HepG2 (cell line): ENCODE results near the gene BCL2L13. TPM values are rescaled to one million over a fixed set of nuclear protein-coding genes. Genes with fewer than 3 reads are reported as not detected.

Experiments
- ATF7 ChIP-seq, 2 experiments: fragments of 450-650 bp in 1 of 2; sonication (generic) in 1 of 2; formaldehyde crosslinking in 1 of 2; IDR thresholded peaks; 2 replicates each; pipeline versions ENCODE4 v1.4.0 to v1.6.1; 2016 to 2020; ENCODE audit warnings: antibody characterized with exemption in 1 of 2, mild to moderate bottlenecking in 1 of 2, missing genetic modification reagents in 1 of 2
- CHD4 ChIP-seq: fragments of 200-600 bp; sonication (generic); IDR thresholded peaks from 2 replicates; pipeline ENCODE4 v1.7.0; 2017; ENCODE audit warnings: mild to moderate bottlenecking, low read length, borderline replicate concordance
- FOXO4 ChIP-seq: sonication (generic); formaldehyde crosslinking; conservative IDR thresholded peaks from 2 replicates; pipeline ENCODE4 v1.8.1; 2023; ENCODE audit warnings: missing genetic modification reagents
- FOXP1 ChIP-seq, 2 experiments: fragments of 450-650 bp in 1 of 2; IDR thresholded peaks; 2 replicates each; pipeline ENCODE4 v1.6.1; 2017 to 2018; ENCODE audit warnings: antibody characterized with exemption in 1 of 2
- HINFP ChIP-seq: sonication (generic); formaldehyde crosslinking; IDR thresholded peaks from 2 replicates; pipeline ENCODE4 v1.4.0; 2020; ENCODE audit warnings: low read depth, mild to moderate bottlenecking, missing genetic modification reagents
- ISX ChIP-seq: sonication (generic); formaldehyde crosslinking; conservative IDR thresholded peaks from 2 replicates; pipeline ENCODE4 v1.5.0; 2020; ENCODE audit warnings: missing genetic modification reagents
- KDM4B ChIP-seq: sonication (generic); formaldehyde crosslinking; IDR thresholded peaks from 2 replicates; pipeline ENCODE4 v1.4.0; 2020; ENCODE audit warnings: missing genetic modification reagents
- NFYC ChIP-seq: IDR thresholded peaks from 2 replicates; pipeline ENCODE4 v1.6.1; 2016; ENCODE audit warnings: missing genetic modification reagents, missing compliant biosample characterization
- POLR2A ChIP-seq, 2 experiments: IDR thresholded peaks; 2 replicates each; pipeline ENCODE4 v1.6.1; 2011; ENCODE audit warnings: low read depth in 2 of 2, low read length in 2 of 2, mild to moderate bottlenecking in 1 of 2, moderate library complexity in 1 of 2; ENCODE audit not compliant: insufficient read depth in 1 of 2
- SAFB2 ChIP-seq: sonication (generic); formaldehyde crosslinking; IDR thresholded peaks from 2 replicates; pipeline ENCODE4 v1.5.1; 2020; ENCODE audit warnings: missing genetic modification reagents, low read depth, mild to moderate bottlenecking, borderline replicate concordance
- SCMH1 ChIP-seq: sonication (generic); formaldehyde crosslinking; IDR thresholded peaks from 2 replicates; pipeline ENCODE4 v1.9.0; 2021; ENCODE audit warnings: missing genetic modification reagents, mild to moderate bottlenecking, borderline replicate concordance
- SIN3A ChIP-seq: IDR thresholded peaks from 2 replicates; pipeline ENCODE4 v1.6.1; 2011; ENCODE audit warnings: low read depth, mild to moderate bottlenecking, control low read depth, low read length, borderline replicate concordance
- TBL1XR1 ChIP-seq: fragments of 150-350 bp; IDR thresholded peaks from 2 replicates; pipeline ENCODE4 v1.6.1; 2014; ENCODE audit warnings: borderline replicate concordance, low read length; ENCODE audit not compliant: partially characterized antibody
- TBP ChIP-seq: sonication (generic); formaldehyde crosslinking; IDR thresholded peaks from 2 replicates; pipeline ENCODE4 v1.5.0; 2020; ENCODE audit warnings: missing genetic modification reagents
- THYN1 ChIP-seq: sonication (generic); formaldehyde crosslinking; IDR thresholded peaks from 2 replicates; pipeline ENCODE4 v1.8.1; 2023; ENCODE audit warnings: low read depth, mild to moderate bottlenecking, moderate library complexity, missing genetic modification reagents, borderline replicate concordance
- TMF1 ChIP-seq: sonication (generic); formaldehyde crosslinking; IDR thresholded peaks from 2 replicates; pipeline ENCODE4 v1.8.1; 2022; ENCODE audit warnings: low read depth, missing genetic modification reagents
- TSC22D2 ChIP-seq: sonication (generic); formaldehyde crosslinking; IDR thresholded peaks from 2 replicates; pipeline ENCODE4 v1.5.1; 2020; ENCODE audit warnings: missing genetic modification reagents, mild to moderate bottlenecking, borderline replicate concordance
- ZBTB21 ChIP-seq: sonication (generic); formaldehyde crosslinking; IDR thresholded peaks from 2 replicates; pipeline ENCODE4 v1.4.0; 2020; ENCODE audit warnings: missing genetic modification reagents
- ZBTB7A ChIP-seq: sonication (generic); formaldehyde crosslinking; IDR thresholded peaks from 2 replicates; pipeline ENCODE4 v1.8.0; 2022; ENCODE audit warnings: mild to moderate bottlenecking, missing genetic modification reagents
- ZNF10 ChIP-seq: sonication (generic); formaldehyde crosslinking; IDR thresholded peaks from 2 replicates; pipeline ENCODE4 v1.4.0; 2020; ENCODE audit warnings: mild to moderate bottlenecking, low read depth, missing genetic modification reagents, borderline replicate concordance
- ZNF33A ChIP-seq: sonication (generic); formaldehyde crosslinking; IDR thresholded peaks from 2 replicates; pipeline ENCODE4 v1.5.1; 2020; ENCODE audit warnings: missing genetic modification reagents, mild to moderate bottlenecking, moderate library complexity, borderline replicate concordance
- ZNF460 ChIP-seq: sonication (generic); formaldehyde crosslinking; IDR thresholded peaks from 2 replicates; pipeline ENCODE4 v1.5.1; 2020; ENCODE audit warnings: missing genetic modification reagents, mild to moderate bottlenecking, borderline replicate concordance
- ZNF501 ChIP-seq: sonication (generic); formaldehyde crosslinking; IDR thresholded peaks from 2 replicates; pipeline ENCODE4 v1.5.1; 2020; ENCODE audit warnings: mild to moderate bottlenecking, moderate library complexity, missing genetic modification reagents
- ZNF550 ChIP-seq: sonication (generic); formaldehyde crosslinking; IDR thresholded peaks from 2 replicates; pipeline ENCODE4 v1.4.0; 2020; ENCODE audit warnings: mild to moderate bottlenecking, missing genetic modification reagents, borderline replicate concordance
- ZNF580 ChIP-seq: IDR thresholded peaks from 2 replicates; pipeline ENCODE4 v1.6.1; 2016; ENCODE audit warnings: low read depth, borderline replicate concordance
- ZNF710 ChIP-seq: sonication (generic); formaldehyde crosslinking; IDR thresholded peaks from 2 replicates; pipeline ENCODE4 v1.5.0; 2020; ENCODE audit warnings: mild to moderate bottlenecking, missing genetic modification reagents, borderline replicate concordance
- ZNF792 ChIP-seq: IDR thresholded peaks from 2 replicates; pipeline ENCODE4 v1.6.1; 2016
- polyA plus RNA-seq, 8 experiments: library from polyadenylated mRNA; depleted of rRNA in 3 of 8; stranded (reverse) in 7 of 8; unstranded in 1 of 8; fragments of >200 nt; fragmentation: Illumina TruSeq in 4 of 8; extraction: Trizol in 4 of 8; gene quantifications; 2 replicates each; pipeline versions ENCODE4 v1.2.1 to v1.2.3, GENCODE V29; 2011 to 2016; ENCODE audit warnings: low read depth in 4 of 8, missing spikeins in 1 of 8, mixed read lengths in 1 of 8; ENCODE audit not compliant: insufficient read depth in 1 of 8
- total RNA-seq, 5 experiments: library from RNA; depleted of rRNA; stranded (reverse); fragments of >200 nt; fragmentation: Illumina TruSeq; extraction: Trizol; gene quantifications; 2 replicates each; pipeline ENCODE4 v1.2.3, GENCODE V29; 2016; ENCODE audit warnings: low read depth in 1 of 5

The BCL2L13 gene
- total and polyA plus RNA-seq, 2 of the 13 experiments (the other 11 are each of a cell fraction or from before 2014, with no cell fraction given): 13.5 to 14.6 TPM

GRCh38 chr22:17639247-17639741 is 737 bp downstream of the BCL2L13 start (continued):
- 0 out of 2 replicates have a peak, but pooled peaks have one; percentile 9 for TF ChIP-seq FOXP1 (IDR thresholded peaks at IDR 0.05)
- no peak for TF ChIP-seq FOXP1 (CRISPR knock-in tag; IDR thresholded peaks at IDR 0.05)
- no peak for TF ChIP-seq ZNF10 (CRISPR knock-in tag)
- no peak for TF ChIP-seq SAFB2 (CRISPR knock-in tag)
- TF ChIP-seq POLR2A (IDR thresholded peaks at IDR 0.05; ENCODE audit: insufficient read depth in 1 of 2, low read depth in 2 of 2, low read length in 2 of 2): peak; percentile 63 to 88
- no peak for TF ChIP-seq ZNF792 (CRISPR knock-in tag)
- TF ChIP-seq TSC22D2 (CRISPR knock-in tag): 0 out of 2 replicates have a peak, but pooled peaks have one; percentile 13
- no peak for TF ChIP-seq FOXO4 (CRISPR knock-in tag)
- TF ChIP-seq ZNF710: no peak
- no peak for TF ChIP-seq ZNF580 (CRISPR knock-in tag)
- no peak for TF ChIP-seq KDM4B (CRISPR knock-in tag)
- no peak for TF ChIP-seq SCMH1 (CRISPR knock-in tag)
- TF ChIP-seq ZBTB7A (CRISPR knock-in tag): no peak
- no peak for TF ChIP-seq ATF7 (IDR thresholded peaks at IDR 0.05)
- no peak for TF ChIP-seq ATF7 (CRISPR knock-in tag; IDR thresholded peaks at IDR 0.05)
- no peak for TF ChIP-seq ISX
- no peak for TF ChIP-seq ZNF550 (CRISPR knock-in tag)
- no peak for TF ChIP-seq NFYC (CRISPR knock-in tag)
- TF ChIP-seq TBP (CRISPR knock-in tag): no peak
- no peak for TF ChIP-seq THYN1 (CRISPR knock-in tag)
- TF ChIP-seq TBL1XR1: peak; percentile 38
- TF ChIP-seq CHD4: no peak
- TF ChIP-seq HINFP (CRISPR knock-in tag): no peak
- no peak for TF ChIP-seq ZNF33A (CRISPR knock-in tag)
- no peak for TF ChIP-seq ZNF501 (CRISPR knock-in tag)
- peak; percentile 40; the same call in 1 of the 2 replicates for TF ChIP-seq SIN3A
- no peak for TF ChIP-seq TMF1
- TF ChIP-seq ZBTB21 (CRISPR knock-in tag): no peak
- TF ChIP-seq ZNF460: no peak
